EL (cell line): Measurements from ENCODE around the gene SDHAF1.
"Not testable (repeated sequence)": the region's sequence is repeated elsewhere in the genome, so short reads cannot be mapped to it uniquely, and the experiment has no call there.

Source experiments
- DNase-seq: peaks from one replicate; pipeline ENCODE4 v3.0.0-alpha.2; 2016

SDHAF1 gene, protein sequence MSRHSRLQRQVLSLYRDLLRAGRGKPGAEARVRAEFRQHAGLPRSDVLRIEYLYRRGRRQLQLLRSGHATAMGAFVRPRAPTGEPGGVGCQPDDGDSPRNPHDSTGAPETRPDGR

DNA sequence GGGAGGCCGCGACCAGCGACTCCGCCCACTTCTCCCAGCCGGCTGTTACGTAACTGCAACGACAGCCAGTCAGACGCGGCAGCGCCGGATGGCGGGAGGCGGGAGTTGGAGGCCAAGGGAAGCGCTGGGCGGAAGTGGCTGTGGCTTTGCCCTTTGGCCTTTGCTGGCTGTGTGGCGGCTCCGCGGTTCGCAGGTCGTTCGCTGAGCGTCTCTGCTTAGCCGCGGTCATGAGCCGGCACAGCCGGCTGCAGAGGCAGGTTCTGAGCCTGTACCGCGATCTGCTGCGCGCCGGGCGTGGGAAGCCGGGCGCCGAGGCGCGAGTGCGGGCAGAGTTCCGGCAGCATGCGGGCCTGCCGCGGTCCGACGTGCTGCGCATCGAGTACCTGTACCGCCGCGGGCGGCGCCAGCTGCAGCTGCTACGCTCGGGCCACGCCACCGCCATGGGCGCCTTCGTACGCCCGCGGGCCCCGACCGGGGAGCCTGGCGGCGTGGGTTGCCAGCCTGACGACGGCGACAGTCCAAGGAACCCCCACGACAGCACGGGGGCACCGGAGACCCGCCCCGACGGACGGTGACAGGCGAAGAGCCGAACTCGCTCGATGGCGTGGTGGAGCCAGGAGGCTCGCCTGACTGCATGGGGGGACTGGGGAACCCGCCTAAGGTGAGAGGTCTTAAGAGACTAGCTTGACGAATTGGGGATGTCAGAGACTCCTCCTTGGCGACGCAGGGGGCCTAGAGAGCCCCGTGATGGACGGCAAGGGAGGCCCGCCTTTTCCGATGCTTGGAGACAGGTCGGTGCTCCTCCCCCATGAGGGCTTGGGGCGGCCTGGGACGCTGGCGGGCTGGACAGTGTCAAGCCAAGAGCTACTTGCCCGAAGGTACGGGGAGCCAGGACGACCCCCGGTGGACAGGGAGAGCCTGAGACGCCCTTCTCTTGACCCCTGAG is at the start of gene SDHAF1:
Gene SDHAF1, plus strand, starts transcription at position 141 of the 946 bp plus-strand sequence. Its CDS starts 87 bp downstream, at position 228.
- peak; percentile 95 for DNase-seq

DNA sequence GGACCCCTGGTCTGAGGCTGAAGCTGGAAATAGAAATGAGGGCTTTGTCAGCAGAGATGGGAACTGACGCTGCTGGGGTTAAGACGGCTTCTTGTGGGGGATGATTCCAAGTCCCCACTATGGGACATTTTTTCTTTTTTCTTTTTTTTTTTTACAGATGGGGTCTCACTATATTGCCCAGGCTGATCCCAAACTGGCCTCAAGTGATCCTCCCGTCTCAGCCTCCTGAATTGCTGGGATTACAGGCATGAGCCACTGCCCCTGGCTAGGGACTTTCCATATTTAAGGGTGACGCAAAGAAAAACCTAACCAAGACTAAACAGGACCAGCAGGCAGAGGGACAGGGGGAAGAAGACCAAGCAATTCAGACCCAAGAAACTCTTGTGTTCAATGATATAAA is 48.8 kb upstream of the SDHAF1 start:
- DNase-seq: no peak

DNA sequence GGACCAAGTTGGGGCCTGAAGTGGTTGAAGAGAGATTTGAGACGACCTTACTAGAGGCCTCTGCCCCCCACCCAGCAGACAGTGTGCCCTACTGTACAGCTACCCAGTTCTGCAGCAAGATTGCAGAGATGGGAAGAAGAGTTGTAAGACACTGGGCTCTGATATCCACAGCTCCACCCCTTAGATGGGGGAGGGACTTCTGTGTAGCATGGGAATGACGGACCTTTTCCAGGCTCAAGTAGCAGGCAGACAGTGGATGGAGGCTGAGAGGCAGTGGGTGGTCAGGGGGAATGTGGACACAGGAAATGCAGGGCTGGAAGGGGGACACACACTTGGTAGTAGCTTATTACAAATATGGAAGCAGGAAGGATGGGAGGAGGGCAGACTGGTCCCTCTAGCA is 45.9 kb upstream of the SDHAF1 start:
- no peak for DNase-seq

DNA sequence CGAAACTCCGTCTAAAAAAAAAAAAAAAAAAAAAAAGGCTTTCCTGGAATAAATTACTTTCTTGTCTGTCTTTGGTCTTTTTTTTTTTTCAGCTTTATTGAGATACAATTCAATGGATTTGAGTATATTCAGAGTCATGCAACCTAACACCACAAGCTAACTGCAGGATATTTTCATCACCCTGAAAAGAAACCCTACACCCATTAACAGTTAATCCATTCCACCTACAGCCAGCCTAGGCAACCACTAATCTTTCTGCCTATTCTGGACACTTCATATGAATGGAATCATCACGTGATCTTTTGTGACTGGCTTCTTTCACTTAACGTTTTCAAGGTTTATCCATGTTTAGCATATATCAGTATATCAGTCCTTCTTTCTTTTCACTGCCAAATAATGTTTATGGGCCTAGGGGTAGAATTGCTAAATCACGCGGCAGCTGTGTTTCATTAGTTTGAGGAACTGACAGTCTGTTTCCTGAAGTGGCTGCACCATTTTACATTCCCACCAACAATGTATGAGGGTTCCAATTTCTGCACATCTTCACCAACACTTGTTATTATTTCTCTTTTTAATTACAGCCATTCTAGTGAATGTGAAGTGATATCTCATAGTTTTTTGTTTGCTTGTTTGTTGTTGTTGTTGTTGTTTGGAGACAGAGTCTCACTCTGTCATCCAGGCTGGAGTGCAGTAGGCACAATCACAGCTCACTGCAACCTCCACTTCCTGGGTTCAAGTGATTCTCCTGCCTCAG is 38.9 kb upstream of the SDHAF1 start:
- no peak for DNase-seq

DNA sequence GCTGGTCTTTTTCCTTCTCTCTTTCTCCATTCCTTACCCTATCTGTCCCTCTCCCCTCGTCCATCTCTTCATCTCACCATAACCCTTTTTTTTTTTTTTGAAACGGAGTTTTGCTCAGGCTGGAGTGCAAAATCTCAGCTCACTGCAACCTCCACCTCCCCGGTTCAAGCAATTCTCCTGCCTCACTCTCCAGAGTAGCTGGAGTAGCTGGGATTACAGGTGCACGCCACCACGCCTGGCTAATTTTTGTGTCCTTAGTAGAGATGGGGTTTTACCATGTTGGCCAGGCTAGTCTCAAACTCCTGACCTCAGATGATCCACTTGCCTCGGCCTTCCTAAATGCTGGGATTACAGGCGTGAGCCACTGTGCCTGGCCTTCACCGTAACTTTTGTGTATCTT is 37.6 kb upstream of the SDHAF1 start:
- DNase-seq: not testable (repeated sequence)

DNA sequence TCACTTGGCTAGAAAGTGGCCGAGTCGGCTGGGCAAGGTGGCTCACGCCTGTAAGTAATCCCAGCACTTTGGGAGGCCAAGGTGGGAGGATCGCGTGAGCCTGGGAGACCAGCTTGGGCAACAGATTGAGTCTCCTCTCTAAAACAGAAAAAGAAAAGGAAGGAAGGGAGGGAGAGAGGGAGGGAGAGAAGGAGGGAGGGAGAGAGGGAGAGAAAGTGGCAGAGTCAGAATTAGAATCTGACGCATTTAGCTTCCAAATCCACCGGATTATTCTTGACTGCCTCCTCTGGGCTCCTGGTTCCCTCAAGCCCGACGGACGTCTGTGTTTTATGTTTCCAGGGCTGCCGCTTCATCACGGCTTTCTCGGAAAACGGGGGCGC is 36.3 kb upstream of the SDHAF1 start:
- DNase-seq: no peak

DNA sequence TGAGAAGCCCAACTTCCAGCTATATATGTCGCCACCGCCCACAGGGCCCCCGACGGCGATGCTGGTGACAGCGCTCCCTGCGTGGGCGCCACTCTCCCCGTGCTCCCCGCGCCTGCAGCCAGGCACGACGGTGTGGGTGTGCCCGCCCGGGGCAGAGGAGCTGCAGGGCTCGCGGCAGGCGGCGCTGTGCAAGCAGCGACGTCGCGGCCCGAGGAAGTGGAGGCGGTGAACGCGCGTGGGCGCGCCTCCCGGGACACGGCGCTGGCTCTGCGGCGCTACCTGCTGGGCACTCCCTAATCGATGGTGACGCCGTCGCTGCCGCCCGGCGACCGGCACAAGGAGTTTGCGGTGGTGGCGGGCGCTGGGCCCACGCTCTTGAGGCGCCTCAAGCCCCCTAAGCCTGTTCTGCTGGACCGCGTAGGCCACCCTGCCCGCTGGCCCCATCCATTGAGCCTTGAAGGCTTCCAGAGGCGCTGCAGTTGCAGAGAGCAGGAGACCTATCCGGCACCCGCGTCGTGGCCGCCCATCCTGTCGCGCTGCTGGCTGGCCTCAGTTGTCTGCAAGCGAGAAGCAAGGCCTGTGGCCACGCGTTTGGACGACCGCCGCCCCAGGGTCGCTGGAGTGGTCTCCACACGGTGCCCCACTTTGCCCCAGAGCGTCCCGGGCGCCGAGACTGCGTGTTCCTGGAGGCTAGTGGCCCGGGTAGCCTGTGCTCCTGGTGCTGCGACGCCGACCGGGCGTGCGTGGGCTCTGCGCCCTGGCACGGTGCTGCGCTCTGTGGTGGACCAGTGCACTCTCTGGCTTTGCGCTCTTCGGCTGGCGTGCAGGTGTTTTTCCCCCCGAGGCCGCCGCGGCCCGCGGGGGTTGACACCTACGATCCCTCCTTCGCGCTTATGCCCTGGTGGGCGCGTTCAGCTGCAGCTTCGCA is 35.7 kb upstream of the SDHAF1 start:
- DNase-seq: no peak

DNA sequence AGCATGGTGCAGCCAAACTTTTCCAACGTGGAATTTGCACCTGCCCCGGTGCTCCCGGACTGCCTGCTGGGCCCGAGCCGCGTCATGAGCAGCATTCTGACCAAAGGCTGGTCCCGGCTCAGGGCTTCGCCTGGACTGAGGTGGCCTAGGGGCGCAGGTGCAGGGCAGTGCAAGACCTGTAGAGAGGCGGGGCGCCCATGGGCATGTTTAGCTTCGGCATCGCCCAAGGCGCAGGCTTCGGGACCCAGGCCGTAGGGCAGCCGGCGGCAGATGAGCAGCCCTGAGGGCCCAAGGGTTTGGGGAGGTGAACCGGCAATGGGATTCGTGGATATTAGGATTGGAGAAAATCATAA is 35.0 kb upstream of the SDHAF1 start:
- no peak for DNase-seq

DNA sequence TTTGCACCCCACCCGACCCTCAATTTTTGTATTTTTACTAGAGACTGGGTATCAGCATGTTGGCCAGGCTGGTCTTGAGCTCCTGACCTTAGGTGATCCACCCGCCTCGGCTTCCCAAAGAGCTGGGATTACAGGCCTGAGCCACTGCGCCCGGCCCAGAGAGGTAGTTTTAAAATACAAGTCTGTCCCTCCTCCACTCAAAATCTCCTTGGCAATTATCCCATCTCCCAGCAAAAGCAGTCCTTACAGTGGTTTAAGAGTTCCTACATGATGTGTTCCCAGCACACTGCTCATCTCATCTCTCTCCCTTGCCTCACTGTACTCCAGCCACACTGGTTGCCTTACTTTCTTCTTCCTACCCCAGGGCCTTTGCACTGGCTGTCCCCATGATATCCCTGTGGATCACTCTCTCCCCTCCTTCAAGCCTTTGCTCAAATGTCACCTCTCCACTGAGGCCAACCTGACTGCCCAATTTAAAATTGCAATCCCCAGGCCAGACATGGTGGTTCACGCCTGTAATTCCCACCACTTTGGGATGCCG is 34.5 kb upstream of the SDHAF1 start:
- no peak for DNase-seq

DNA sequence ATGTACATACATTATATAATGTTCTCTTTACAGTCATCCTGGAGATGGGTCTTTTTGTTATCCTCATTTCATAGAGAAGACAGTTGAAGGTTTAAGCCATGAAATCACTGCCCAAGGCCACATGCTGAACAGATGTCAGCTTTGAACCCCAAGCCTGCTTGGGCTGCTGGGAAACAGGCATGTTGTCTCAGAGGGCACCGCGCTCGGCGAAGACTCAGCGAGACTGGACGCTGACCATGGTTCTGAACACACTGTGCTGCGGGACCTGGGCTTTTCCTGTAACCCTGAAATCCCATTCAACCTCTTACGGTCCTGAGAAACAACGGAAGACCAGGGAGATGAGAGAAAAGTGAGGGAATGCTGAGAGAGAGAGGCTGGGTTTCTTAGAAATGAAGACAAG is 31.5 kb upstream of the SDHAF1 start:
- peak; percentile 25 for DNase-seq

DNA sequence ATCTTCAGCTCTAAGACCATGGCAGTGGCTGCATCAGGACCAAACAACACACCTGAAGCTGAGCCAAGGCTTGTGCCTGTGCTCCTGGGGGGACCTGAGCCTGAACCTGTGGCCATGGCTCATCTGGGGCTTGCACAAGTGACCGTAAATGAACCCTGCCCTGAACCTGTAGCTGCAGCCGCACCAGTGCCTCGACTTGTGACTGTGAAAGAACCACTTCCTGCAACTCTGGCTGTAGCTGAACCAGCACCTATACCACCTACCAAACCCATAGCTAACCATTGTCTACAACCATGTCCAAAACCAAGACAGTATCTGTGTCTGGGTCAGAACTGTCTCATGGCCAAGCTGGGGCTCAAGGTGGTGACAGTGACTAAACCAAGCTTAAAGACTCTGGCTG is 28.2 kb upstream of the SDHAF1 start:
- no peak for DNase-seq

DNA sequence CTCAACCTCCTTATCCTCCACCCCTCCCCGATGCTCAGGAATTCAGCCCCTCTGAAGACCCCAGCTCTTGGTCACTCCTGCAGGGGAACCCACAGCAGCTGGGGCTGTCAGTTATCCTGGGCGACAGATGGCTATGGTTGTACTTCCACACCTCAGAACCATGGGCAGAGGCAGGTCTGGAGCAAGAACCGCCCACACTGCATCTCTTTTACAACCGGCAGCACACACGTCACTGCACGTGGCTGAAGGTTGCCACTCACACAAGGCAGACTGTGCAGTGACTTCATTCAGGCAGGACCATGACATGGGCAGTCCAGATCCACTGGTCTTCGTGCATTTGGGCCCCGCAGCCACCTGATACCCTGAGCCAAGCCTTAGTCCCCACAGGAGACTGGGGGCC is 21.5 kb upstream of the SDHAF1 start:
- DNase-seq: no peak

DNA sequence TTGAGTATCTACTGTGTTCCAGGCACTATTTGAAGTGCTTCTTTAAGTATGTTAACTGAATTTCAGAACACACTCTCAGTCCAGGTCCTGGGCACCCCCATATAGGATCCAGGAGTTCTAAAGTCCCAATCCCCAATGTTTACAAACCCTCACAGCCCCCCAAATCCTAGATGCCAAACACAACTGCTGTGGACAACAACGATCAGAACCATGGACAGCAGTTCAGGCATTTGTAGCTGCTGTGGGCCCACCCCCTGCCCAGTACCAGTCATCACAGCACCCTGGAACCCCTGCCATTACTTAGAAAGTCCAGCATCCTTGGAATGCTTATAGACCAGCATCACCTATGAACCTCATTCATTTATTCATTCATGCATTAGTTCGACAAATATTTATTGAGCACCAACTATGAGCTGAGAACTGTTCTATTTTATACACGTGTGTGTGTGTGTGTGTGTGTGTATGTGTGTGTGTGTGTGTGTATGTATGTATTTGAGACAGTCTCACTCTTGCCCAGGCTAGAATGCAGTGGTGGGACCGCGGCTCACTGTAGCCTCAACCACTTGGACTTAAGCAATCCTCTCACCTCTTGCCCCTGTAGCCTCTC is 19.3 kb upstream of the SDHAF1 start:
- DNase-seq: peak; percentile 16

DNA sequence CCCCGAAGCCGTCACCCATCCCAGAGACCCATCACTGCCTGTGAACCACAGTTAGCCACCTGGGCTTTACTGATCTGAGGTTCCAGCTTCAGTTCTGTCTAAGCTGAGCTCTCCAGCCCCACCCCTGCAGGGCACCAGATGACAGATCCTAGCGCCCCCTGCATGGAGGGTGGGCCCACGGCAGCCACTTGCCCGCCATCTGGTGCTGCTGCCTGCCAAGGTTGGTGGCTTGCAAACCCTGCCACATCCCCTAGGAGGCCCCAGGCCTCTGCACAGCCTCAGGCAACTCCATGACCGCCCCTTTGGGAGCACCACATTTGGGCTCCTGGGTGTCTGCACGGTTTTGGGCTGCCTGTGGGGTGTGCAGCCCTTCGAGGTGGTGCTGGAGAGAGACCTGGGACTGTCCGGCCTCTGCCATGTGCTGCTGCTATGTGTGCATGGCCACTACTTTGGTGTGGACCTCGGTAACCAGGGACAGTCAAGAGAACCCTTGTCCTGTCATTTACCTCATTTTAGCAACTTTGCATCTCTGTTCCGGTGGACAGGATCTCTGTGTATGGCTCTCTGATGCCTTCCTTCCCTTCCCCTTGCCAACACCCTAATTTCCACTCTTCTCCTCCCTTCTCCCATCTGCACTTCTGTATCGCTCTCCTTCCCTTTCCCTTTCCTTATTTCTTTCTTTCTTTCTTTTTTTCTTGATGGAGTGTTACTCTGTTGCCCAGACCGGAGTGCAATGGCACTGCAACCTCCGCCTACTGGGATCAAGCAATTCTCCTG is 17.4 kb upstream of the SDHAF1 start:
- no peak for DNase-seq

DNA sequence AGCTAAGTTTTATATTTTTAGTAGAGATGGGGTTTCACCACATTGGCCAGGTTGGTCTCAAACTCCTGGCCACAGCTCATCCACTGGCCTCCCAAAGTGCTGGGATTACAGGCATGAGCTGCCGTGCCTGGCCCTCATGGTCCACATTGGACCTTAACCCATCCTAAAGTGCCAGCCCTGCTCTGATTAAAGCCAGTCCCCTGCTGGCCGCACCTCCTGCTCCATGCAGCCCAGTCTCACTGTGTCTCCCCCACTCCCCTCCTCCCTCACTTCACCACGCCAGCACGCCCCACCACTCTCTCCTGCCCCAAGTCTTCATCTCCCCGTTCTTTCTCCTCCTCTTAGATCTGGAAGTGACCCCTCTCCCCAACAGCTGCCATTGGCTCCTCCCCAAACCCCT is 16.7 kb upstream of the SDHAF1 start:
- DNase-seq: no peak

DNA sequence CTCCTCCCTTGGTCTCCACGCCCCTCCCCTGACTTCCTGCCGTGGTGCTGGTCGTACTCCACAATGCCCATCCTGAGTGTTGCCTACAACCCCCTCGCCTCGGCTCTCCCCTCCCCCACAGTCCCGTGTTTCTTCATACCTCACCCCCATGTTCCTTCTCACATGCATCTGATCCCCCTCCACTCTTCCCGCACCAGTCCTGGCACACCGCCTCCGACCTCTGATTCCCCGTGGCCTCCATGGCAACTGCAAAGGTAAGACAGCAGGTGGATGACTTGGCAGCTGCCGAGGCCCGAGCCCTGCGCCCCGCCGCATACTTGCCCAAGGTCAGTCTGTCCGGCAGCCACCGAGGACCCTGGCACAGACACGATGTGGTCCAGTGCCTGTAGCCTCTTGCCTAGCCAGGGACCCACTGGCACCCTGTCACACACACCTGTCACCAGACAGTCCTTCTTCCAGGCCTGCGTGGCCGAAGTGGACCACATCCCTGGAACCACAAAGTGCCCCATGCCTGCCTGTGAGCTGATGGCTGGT is 16.1 kb upstream of the SDHAF1 start:
- DNase-seq: no peak

DNA sequence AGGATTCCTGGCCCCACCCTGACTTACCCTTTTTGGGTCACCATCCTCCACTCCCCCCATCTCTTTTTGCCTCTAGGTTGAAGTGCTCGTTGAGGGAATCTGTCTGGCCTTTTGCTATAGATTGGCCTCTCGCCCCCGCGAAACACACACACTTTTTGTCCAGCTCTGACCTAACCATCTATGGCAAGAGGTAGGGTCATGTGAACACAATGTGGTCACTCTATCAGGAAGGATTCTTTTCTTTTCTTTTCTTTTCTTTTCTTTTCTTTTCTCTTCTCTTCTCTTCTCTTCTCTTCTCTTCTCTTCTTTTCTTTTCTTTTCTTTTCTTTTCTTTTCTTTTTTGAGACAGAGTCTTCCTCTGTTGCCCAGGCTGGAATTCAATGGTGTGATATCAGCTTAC is 14.0 kb upstream of the SDHAF1 start:
- DNase-seq: not testable (repeated sequence)

DNA sequence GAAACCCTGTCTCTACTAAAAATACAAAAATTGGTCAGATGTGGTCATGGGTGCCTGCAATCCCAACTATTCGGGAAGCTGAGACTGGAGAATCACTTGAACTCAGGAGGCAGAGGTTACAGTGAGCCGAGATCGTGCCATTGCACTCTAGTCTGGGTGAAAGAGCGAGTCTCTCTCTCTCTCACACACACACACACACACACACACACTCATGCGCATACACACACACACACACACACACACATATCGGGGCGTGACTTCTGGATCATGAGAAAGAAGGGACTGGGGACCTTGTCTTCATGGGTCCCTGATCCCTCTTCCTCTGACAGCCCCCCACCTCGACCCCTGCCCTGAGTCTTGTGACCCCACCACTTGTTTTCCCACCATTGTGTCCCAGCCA is 11.8 kb upstream of the SDHAF1 start:
- no peak for DNase-seq

DNA sequence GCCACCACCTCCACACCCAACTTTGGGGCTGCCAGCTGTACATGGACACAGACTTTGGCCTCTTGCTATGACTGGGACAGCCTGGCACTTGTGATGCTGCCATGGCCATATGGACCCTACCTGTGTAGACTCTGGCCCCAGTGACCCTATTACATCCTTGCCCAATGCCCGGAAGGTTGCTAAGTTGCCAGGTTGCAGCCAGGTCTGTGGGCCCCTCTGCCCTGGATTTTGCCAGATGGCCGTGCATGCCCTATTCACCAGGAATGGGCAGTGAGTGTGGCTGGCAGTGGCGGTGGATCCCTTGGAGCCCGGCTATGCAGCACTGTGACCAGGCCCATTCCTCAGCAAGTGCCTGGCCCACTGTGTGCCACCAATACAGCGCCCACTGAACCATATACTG is 8.9 kb upstream of the SDHAF1 start:
- no peak for DNase-seq

DNA sequence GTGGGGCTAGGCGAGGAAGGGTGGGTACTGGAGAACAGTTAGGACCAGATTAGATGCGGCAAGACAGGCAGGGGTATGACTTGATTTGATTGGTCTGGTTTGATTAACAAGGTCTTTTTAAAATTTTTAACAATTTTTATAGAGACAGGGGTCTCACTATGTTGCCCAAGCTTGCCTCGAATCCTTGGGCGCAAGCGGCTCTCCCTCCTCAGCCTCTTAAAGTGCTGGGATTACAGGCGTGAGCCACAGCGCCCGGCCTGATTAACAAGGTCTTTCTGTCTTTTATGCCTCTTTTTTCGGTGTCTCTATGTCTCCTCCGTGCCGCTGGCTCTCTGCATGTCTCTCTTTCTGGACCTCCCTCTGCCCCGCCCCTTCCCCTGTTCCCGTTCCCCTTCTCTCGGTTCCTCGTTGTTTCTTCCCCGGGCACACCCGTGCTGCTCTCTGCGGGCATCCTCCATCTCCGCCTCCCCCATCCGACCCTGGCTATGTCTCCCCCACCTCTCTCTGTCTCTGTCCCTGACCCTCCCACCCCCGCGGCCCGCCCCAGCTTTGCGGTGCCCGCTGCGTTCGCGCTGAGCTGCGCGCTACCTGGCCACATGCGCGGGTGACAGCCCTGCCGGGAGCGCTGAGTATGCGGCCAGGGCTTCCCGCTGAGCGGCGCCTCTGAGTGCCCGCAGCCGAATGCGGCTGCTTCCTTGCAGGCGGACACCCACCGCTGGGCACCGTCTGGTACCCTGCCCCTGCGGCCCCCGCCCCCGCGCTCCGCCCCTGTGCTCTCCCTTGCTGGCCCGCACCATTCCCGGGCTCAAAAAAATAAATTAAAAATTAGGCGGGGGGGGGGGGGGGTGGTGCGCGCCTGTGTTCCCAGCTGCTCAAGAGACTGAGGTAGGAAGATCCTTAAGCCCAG is 8.1 kb upstream of the SDHAF1 start:
- DNase-seq: no peak
